GM12878 (cell line): ENCODE results near the gene TSKU. TPM values are rescaled to one million over a fixed set of nuclear protein-coding genes. Genes with fewer than 3 reads are reported as not detected.

ENCODE experiments used
- ATAC-seq: fragments of 200-7000 bp; cut with Tn5 transposase; 3 replicates; pipeline ENCODE4 v1.9.1; 2020; ENCODE audit warnings: mild to moderate bottlenecking, moderate library complexity
- BruUV-seq: library from RNA; stranded (reverse); fragments of 400-500 nt; replicated peaks from 2 replicates; lab custom pipeline; 2021; lab: Mats Ljungman, UMichigan
- CTCF ChIA-PET: fragments of 300-600 bp; sonication (Branson Sonifier 250); formaldehyde crosslinking; extraction: SDS; loops from one replicate; lab custom pipeline; 2021; ENCODE audit warnings: inconsistent platforms; lab: Yijun Ruan, JAX
- POLR2A ChIA-PET: fragments of 350-600 bp; formaldehyde crosslinking; extraction: SDS; loops from one replicate; lab custom pipeline; 2021; ENCODE audit warnings: inconsistent platforms; lab: Charles Lee
- RAD21 ChIA-PET: fragments of 300-600 bp; sonication (Branson Sonifier 250); formaldehyde crosslinking; loops from one replicate; lab custom pipeline; 2023; ENCODE audit warnings: antibody characterized with exemption; ENCODE audit not compliant: unreplicated experiment; lab: Charles Lee
- SMC1A ChIA-PET: fragments of 300-600 bp; sonication (Branson Sonifier 250); formaldehyde crosslinking; loops from one replicate; lab custom pipeline; 2023; ENCODE audit not compliant: unreplicated experiment, uncharacterized antibody; lab: Charles Lee
- DNase-seq: peaks from one replicate; pipeline ENCODE4 v3.0.0-alpha.2; 2011; ENCODE audit warnings: low read depth, low spot score
- FAIRE-seq: peaks from 3 replicates; lab custom pipeline; 2011; peaks lifted over from hg19 to GRCh38; lab: Jason Lieb, UNC
- H2AFZ ChIP-seq: 2 replicates; pipeline ENCODE4 v1.6.0; 2011; ENCODE audit warnings: low read depth, low read length, control low read depth; ENCODE audit not compliant: control insufficient read depth
- H3K27ac ChIP-seq: 2 replicates; pipeline ENCODE4 v1.5.1; 2011; ENCODE audit warnings: control low read depth; ENCODE audit not compliant: control insufficient read depth, insufficient read depth
- H3K27me3 ChIP-seq, 2 experiments: replicated peaks in 1 of 2; 2 replicates each; pipeline versions ENCODE4 v1.6.0 to v1.6.1; 2011; ENCODE audit warnings: low read length in 1 of 2; ENCODE audit not compliant: control insufficient read depth in 2 of 2, insufficient read depth in 2 of 2
- H3K36me3 ChIP-seq, 2 experiments: 2 replicates each; pipeline ENCODE4 v1.5.1; 2011; ENCODE audit warnings: low read length in 1 of 2; ENCODE audit not compliant: control insufficient read depth in 2 of 2, insufficient read depth in 2 of 2
- H3K4me1 ChIP-seq: 2 replicates; pipeline ENCODE4 v1.6.1; 2011; ENCODE audit warnings: mild to moderate bottlenecking, low read length, moderate library complexity, mixed read lengths; ENCODE audit not compliant: control insufficient read depth, insufficient read depth
- H3K4me2 ChIP-seq: 2 replicates; pipeline ENCODE4 v1.6.0; 2011; ENCODE audit warnings: control low read depth; ENCODE audit not compliant: control insufficient read depth, insufficient read depth
- H3K4me3 ChIP-seq: fragments of 200-600 bp; sonication (generic); 2 replicates; pipeline ENCODE4 v1.5.1; 2016
- H3K79me2 ChIP-seq: 2 replicates; pipeline ENCODE4 v1.6.0; 2011; ENCODE audit warnings: low read length; ENCODE audit not compliant: control insufficient read depth, insufficient read depth
- H3K9ac ChIP-seq: 2 replicates; pipeline ENCODE4 v1.8.0; 2011; ENCODE audit warnings: low read length, control low read depth, mixed read lengths; ENCODE audit not compliant: control insufficient read depth, insufficient read depth
- H3K9me3 ChIP-seq: replicated peaks from 3 replicates; pipeline ENCODE4 v1.5.1; 2011; ENCODE audit warnings: mild to moderate bottlenecking, low read length; ENCODE audit not compliant: control insufficient read depth, insufficient read depth
- H4K20me1 ChIP-seq: 2 replicates; pipeline ENCODE4 v1.6.0; 2011; ENCODE audit not compliant: control insufficient read depth, insufficient read depth
- BRCA1 ChIP-seq: IDR thresholded peaks from 2 replicates; pipeline ENCODE4 v1.6.1; 2011; ENCODE audit warnings: low read depth, low read length, improper control_type of control experiment
- GATAD2B ChIP-seq: fragments of 450-650 bp; conservative IDR thresholded peaks from 2 replicates; pipeline ENCODE4 v1.6.1; 2017; ENCODE audit warnings: low read depth, mild to moderate bottlenecking, moderate library complexity
- IRF4 ChIP-seq: IDR thresholded peaks from 2 replicates; pipeline ENCODE4 v1.6.1; 2011; ENCODE audit warnings: low read depth, low read length
- RUNX3 ChIP-seq: IDR thresholded peaks from 2 replicates; pipeline ENCODE4 v1.6.1; 2012; ENCODE audit warnings: low read length, inconsistent platforms
- SMAD1 ChIP-seq: fragments of 450-650 bp; IDR thresholded peaks from 2 replicates; pipeline ENCODE4 v1.6.1; 2018; ENCODE audit warnings: mild to moderate bottlenecking, low read depth; ENCODE audit not compliant: partially characterized antibody
- SMAD5 ChIP-seq: IDR thresholded peaks from 2 replicates; pipeline ENCODE4 v1.6.1; 2016; ENCODE audit warnings: antibody characterized with exemption, low read depth
- SRF ChIP-seq, 2 experiments: IDR thresholded peaks; 2 replicates each; pipeline ENCODE4 v1.6.1; 2011; ENCODE audit warnings: low read depth in 2 of 2, low read length in 2 of 2, mild to moderate bottlenecking in 1 of 2, moderate library complexity in 1 of 2
- YY1 ChIP-seq: IDR thresholded peaks from 2 replicates; pipeline ENCODE4 v1.6.1; 2011; ENCODE audit warnings: low read depth, mild to moderate bottlenecking, low read length
- WGBS: methylation state at CpG from one replicate; pipeline ENCODE4 v1.1.6; 2016; ENCODE audit warnings: low lambda C conversion rate; ENCODE audit not compliant: insufficient replicate concordance, insufficient coverage; ENCODE audit errors: missing lambda C conversion rate; 5-methylcytosine and 5-hydroxymethylcytosine counted together
- in situ Hi-C: fragments of 300-500 bp; cut with MboI; formaldehyde crosslinking; loops from 9 replicates; pipeline ENCODE4 v1.14.3; 2018; ENCODE audit warnings: mixed read lengths
- intact Hi-C: fragments of 100-400 bp; cut with micrococcal nuclease; formaldehyde crosslinking; loops from one replicate; pipeline ENCODE4 v1.14.2; 2022; ENCODE audit not compliant: unreplicated experiment
- polyA plus RNA-seq, 11 experiments: library from polyadenylated mRNA; depleted of rRNA in 4 of 11; unstranded in 6 of 11; stranded (reverse) in 5 of 11; fragments of >200 nt; fragmentation: Nextera tagmentation in 4 of 11; fragmentation: Illumina TruSeq in 1 of 11; extraction: Ambion mirVana in 4 of 11; extraction: Trizol in 1 of 11; gene quantifications; 1 replicate in 1 of 11; 2 replicates in 10 of 11; pipeline versions ENCODE4 v1.2.1 to v1.2.3, GENCODE V29; 2011 to 2016; ENCODE audit warnings: inconsistent platforms in 2 of 11, missing spikeins in 2 of 11, low read depth in 1 of 11
- total RNA-seq, 4 experiments: library from RNA; depleted of rRNA in 3 of 4; stranded (reverse); fragments of >200 nt in 3 of 4; fragmentation: Illumina TruSeq in 1 of 4; extraction: Trizol in 1 of 4; gene quantifications; 2 replicates each; pipeline versions ENCODE4 v1.2.1 to v1.2.3, GENCODE V29; 2013 to 2021
- TF ChIP-seq, protein P1 (sequence below): fragments of 450-650 bp; IDR thresholded peaks from 2 replicates; pipeline ENCODE4 v1.6.1; 2018; ENCODE audit warnings: mild to moderate bottlenecking, low read depth, moderate library complexity; ENCODE audit not compliant: partially characterized antibody
- TF ChIP-seq, protein P2 (sequence below): IDR thresholded peaks from 2 replicates; pipeline ENCODE4 v1.6.1; 2011; ENCODE audit warnings: mild to moderate bottlenecking, low read depth, low read length, moderate library complexity; ENCODE audit not compliant: insufficient replicate concordance
- TF ChIP-seq, protein P3 (sequence below): fragments of 450-650 bp; formaldehyde crosslinking; IDR thresholded peaks from 2 replicates; pipeline ENCODE4 v1.5.0; 2022; ENCODE audit warnings: mild to moderate bottlenecking, missing genetic modification characterization
- TF ChIP-seq, protein P4 (sequence below), 3 experiments: IDR thresholded peaks in 2 of 3; conservative IDR thresholded peaks in 1 of 3; 2 replicates each; pipeline ENCODE4 v1.5.1; 2011; ENCODE audit warnings: low read depth in 3 of 3, low read length in 3 of 3, mild to moderate bottlenecking in 3 of 3, control low read depth in 2 of 3, moderate library complexity in 2 of 3, inconsistent platforms in 1 of 3, mixed read lengths in 1 of 3; ENCODE audit not compliant: control insufficient read depth in 2 of 3, insufficient read depth in 1 of 3; ENCODE audit errors: extremely low read depth in 1 of 3
- TF ChIP-seq, protein P5 (sequence below): IDR thresholded peaks from 2 replicates; pipeline ENCODE4 v1.6.1; 2011; ENCODE audit warnings: low read depth, mild to moderate bottlenecking, low read length, moderate library complexity, borderline replicate concordance; ENCODE audit errors: extremely low read depth

TSKU gene
- total and polyA plus RNA-seq, 10 of the 15 experiments (the other 5 are each of a cell fraction or from before 2014, with no cell fraction given): 0.04 to 1.5 (median 0.62) TPM

DNA sequence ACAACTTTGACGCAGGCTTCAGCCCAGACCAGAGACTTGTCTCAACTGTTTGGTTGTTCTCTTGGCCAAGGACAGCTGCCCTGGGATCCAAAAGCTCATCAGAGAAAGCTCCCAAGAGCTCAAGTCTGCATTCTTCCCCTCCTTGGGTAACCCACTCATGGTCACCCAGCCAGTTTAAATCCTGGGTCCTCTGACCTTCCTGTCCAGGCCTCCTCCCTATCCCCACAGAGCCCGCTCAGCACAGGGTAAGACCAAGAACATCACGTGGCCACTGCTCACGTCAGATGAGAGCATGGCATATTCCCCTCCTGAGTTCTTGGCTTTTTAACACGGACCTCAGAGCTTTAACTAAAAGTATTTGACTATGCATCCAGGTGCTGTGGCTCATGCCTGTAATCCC is 25.8 kb downstream of the TSKU start:
- Histone ChIP-seq H3K4me3 (no peak overlapping the region), H3K79me2 (no peaks in the 10 kb centered on the region), H3K27ac (no peak overlapping the region), H4K20me1 (no peaks in the 10 kb centered on the region), H3K9me3 (no peaks in the 10 kb centered on the region), H3K4me1 (no peaks in the 10 kb centered on the region; the same call in 1 of the 2 replicates), H3K9ac (no peak overlapping the region), H2AFZ (no peak overlapping the region), H3K4me2 (no peak overlapping the region), H3K36me3 (no peaks in the 10 kb centered on the region), H3K27me3 (peaks cover 0 to 2% of the 10 kb centered on the region in 2 experiments; a peak in 1 of 4 replicates)
- ChIA-PET RAD21 (interaction anchor here (1.1 to 3.5 kb wide), 2 partner anchors 43 to 110 kb away, joined by 3 to 44 read pairs; no protein-coding TSS in a partner anchor), CTCF (interaction anchor here (0.7 to 8.9 kb wide), 12 partner anchors 8 to 282 kb away, joined by 3 to 229 read pairs (median 8); no protein-coding TSS in a partner anchor), POLR2A (interaction anchor here (1.3 kb wide), 1 partner anchor 110 kb away, joined by 4 read pairs; no protein-coding TSS in a partner anchor), SMC1A (interaction anchor here (0.6 to 7.7 kb wide), 5 partner anchors 8 to 318 kb away, joined by 3 to 88 read pairs (median 3); no protein-coding TSS in a partner anchor)
- BruUV-seq: no TSS peak
- in situ Hi-C loops (no loop called here), intact Hi-C loops (no loop called here)
- no peak for FAIRE-seq
- DNase-seq: no peak
- WGBS: 28% methylated on average over 5 of the region's 5 CpGs
- ATAC-seq: no peak
- TF ChIP-seq GATAD2B: no peak
- TF ChIP-seq, protein P1, sequence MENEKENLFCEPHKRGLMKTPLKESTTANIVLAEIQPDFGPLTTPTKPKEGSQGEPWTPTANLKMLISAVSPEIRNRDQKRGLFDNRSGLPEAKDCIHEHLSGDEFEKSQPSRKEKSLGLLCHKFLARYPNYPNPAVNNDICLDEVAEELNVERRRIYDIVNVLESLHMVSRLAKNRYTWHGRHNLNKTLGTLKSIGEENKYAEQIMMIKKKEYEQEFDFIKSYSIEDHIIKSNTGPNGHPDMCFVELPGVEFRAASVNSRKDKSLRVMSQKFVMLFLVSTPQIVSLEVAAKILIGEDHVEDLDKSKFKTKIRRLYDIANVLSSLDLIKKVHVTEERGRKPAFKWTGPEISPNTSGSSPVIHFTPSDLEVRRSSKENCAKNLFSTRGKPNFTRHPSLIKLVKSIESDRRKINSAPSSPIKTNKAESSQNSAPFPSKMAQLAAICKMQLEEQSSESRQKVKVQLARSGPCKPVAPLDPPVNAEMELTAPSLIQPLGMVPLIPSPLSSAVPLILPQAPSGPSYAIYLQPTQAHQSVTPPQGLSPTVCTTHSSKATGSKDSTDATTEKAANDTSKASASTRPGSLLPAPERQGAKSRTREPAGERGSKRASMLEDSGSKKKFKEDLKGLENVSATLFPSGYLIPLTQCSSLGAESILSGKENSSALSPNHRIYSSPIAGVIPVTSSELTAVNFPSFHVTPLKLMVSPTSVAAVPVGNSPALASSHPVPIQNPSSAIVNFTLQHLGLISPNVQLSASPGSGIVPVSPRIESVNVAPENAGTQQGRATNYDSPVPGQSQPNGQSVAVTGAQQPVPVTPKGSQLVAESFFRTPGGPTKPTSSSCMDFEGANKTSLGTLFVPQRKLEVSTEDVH: no peak
- no peak for TF ChIP-seq SMAD5
- TF ChIP-seq SMAD1: no peak
- TF ChIP-seq RUNX3: no peak
- TF ChIP-seq, protein P2, sequence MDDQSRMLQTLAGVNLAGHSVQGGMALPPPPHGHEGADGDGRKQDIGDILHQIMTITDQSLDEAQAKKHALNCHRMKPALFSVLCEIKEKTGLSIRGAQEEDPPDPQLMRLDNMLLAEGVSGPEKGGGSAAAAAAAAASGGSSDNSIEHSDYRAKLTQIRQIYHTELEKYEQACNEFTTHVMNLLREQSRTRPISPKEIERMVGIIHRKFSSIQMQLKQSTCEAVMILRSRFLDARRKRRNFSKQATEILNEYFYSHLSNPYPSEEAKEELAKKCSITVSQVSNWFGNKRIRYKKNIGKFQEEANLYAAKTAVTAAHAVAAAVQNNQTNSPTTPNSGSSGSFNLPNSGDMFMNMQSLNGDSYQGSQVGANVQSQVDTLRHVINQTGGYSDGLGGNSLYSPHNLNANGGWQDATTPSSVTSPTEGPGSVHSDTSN: no peak
- TF ChIP-seq YY1: no peak
- no peak for TF ChIP-seq IRF4
- TF ChIP-seq, protein P3, sequence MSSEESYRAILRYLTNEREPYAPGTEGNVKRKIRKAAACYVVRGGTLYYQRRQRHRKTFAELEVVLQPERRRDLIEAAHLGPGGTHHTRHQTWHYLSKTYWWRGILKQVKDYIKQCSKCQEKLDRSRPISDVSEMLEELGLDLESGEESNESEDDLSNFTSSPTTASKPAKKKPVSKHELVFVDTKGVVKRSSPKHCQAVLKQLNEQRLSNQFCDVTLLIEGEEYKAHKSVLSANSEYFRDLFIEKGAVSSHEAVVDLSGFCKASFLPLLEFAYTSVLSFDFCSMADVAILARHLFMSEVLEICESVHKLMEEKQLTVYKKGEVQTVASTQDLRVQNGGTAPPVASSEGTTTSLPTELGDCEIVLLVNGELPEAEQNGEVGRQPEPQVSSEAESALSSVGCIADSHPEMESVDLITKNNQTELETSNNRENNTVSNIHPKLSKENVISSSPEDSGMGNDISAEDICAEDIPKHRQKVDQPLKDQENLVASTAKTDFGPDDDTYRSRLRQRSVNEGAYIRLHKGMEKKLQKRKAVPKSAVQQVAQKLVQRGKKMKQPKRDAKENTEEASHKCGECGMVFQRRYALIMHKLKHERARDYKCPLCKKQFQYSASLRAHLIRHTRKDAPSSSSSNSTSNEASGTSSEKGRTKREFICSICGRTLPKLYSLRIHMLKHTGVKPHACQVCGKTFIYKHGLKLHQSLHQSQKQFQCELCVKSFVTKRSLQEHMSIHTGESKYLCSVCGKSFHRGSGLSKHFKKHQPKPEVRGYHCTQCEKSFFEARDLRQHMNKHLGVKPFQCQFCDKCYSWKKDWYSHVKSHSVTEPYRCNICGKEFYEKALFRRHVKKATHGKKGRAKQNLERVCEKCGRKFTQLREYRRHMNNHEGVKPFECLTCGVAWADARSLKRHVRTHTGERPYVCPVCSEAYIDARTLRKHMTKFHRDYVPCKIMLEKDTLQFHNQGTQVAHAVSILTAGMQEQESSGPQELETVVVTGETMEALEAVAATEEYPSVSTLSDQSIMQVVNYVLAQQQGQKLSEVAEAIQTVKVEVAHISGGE (CRISPR knock-in tag): no peak
- TF ChIP-seq, protein P4, sequence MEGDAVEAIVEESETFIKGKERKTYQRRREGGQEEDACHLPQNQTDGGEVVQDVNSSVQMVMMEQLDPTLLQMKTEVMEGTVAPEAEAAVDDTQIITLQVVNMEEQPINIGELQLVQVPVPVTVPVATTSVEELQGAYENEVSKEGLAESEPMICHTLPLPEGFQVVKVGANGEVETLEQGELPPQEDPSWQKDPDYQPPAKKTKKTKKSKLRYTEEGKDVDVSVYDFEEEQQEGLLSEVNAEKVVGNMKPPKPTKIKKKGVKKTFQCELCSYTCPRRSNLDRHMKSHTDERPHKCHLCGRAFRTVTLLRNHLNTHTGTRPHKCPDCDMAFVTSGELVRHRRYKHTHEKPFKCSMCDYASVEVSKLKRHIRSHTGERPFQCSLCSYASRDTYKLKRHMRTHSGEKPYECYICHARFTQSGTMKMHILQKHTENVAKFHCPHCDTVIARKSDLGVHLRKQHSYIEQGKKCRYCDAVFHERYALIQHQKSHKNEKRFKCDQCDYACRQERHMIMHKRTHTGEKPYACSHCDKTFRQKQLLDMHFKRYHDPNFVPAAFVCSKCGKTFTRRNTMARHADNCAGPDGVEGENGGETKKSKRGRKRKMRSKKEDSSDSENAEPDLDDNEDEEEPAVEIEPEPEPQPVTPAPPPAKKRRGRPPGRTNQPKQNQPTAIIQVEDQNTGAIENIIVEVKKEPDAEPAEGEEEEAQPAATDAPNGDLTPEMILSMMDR (IDR thresholded peaks at IDR 0.05 in 2 of 3, conservative IDR thresholded peaks at IDR 0.05 in 1 of 3; ENCODE audit: control insufficient read depth in 2 of 3, extremely low read depth in 1 of 3, insufficient read depth in 1 of 3, low read depth in 3 of 3, low read length in 3 of 3): no peak
- TF ChIP-seq SRF (IDR thresholded peaks at IDR 0.05; ENCODE audit: low read depth in 2 of 2, low read length in 2 of 2): no peak
- TF ChIP-seq, protein P5, sequence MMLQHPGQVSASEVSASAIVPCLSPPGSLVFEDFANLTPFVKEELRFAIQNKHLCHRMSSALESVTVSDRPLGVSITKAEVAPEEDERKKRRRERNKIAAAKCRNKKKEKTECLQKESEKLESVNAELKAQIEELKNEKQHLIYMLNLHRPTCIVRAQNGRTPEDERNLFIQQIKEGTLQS: no peak
- no peak for TF ChIP-seq BRCA1
